ENCODE results near the gene STAT4.

STAT4 gene

DNA sequence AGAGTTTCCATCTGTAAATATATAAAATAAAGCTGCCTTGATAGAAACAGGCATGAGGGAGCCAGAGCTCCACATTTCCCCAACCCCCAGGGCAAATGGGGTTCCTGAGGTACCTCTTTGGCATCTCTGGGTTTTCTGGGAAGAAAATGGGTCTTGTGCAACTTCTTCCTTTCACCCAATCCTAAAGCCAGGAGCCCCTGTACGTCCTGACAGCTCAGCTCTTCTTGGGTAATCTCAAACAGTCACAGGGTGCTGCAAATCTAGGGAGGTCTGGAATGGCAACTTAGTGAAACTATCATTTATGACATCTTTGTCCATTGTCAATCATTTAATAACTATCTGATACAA lies 100.2 kb downstream of the STAT4 start:
- in situ Hi-C loops (cut with HindIII; ENCODE audit: low sequenced_read_pairs) = no loop called here

DNA sequence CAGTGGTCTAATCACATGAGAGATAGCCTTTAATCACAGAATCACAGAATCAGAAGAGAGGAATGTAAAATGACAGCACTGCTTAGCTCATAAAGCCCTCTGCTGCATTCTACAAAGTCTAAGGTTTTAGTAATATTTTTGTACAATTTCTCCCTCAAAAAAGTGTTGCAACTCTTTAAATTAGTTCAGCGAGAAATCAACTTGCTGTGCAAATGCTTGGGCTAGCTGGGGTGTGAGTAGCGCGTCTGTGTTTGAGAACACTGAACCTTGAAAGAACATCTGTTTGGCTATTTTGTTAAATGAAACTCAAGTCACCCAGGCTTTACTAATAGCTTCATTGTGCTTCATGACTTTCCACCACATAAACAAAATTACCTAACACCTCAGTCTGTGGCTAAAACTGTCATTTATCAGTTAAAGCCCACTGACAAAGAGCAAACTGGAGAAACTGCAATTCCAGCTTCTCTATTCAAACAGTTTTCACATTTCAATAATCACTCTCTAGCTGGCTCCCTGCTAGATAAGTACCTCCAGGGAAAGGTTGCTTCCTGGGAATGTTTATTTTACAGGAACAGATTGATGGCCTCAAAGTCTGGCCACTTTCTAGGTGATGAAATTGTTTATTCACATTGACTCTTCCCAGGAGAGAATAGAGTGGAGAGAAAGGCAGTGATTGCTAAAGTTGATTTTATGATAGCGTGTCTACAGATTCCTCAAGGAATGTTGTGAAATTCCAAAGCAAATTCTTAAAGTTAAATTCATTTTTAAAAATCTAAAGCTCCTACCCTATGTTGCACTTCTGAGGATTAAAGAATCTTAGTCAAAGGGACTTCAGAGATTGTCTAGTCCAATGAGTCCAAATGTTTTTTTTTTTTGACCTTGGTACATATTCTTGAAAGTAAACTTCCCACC lies 100.8 kb downstream of the STAT4 start:
- in situ Hi-C loops (cut with HindIII; ENCODE audit: low sequenced_read_pairs) = loop anchor here (5.0 to 25.0 kb wide), 2 partner anchors 53 to 437 kb away; no protein-coding TSS in a partner anchor

DNA sequence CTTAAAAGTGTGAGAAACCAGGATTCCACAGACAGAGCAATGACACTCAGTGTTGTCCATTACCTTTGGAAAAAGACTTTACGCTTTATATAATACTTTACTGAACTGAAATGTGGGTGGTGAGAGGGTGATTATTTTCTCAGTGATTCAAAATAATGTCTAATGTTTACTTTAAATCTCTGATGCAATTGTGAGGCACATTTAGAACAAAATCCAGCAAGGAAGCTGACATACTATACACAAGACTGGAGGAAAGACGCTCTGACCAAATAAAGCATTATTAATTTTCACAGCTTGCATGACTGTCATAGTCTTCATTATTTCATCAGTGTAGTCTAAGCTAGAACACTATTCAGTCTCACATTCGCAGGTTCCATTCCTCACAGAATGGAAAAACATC lies 102.7 kb downstream of the STAT4 start:
- in situ Hi-C loops (cut with HindIII; ENCODE audit: low sequenced_read_pairs) = loop anchor here (5.0 to 25.0 kb wide), 2 partner anchors 51 to 439 kb away; no protein-coding TSS in a partner anchor

DNA sequence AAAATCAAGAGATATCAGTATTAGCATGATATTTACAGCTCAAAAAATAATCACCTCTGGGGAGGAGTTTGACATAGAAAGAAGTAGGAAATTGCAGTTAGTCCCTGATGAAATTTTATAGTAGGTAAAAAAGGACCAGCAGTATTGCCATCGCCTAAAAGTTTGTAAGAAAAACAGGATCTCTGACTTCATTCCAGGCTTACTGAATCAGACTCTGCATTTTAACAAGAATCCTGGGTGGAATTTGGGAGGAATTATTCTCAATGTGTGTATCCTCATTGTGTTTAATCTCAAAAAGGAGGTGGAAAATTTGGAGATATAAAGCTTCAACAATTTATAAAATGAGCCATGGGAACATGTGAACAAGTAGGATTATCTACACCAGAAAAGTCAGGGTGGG lies 105.7 kb downstream of the STAT4 start:
- in situ Hi-C loops (cut with HindIII; ENCODE audit: low sequenced_read_pairs) = loop anchor here (5.0 to 25.0 kb wide), 2 partner anchors 48 to 442 kb away; no protein-coding TSS in a partner anchor

DNA sequence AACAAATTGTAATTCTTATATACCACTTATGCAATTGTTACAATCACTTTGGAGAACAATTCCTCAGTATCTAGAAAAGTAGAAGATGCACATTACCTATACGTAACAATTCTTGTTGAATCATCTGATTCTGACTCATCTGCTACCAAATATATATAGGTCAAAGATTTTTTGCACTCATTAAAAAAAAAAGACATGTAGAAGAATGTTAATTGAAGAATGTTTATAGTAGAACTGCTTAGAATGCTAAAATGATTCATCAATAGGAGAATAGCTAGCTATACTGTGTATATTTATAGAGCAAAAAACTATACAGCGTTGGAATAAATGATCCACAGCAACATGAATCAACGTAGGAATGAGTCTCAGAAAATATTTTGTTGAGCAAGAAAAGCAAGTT lies 107.4 kb downstream of the STAT4 start:
- in situ Hi-C loops (cut with HindIII; ENCODE audit: low sequenced_read_pairs) = loop anchor here (25.0 kb wide), 1 partner anchor 444 kb away; no protein-coding TSS in a partner anchor

DNA sequence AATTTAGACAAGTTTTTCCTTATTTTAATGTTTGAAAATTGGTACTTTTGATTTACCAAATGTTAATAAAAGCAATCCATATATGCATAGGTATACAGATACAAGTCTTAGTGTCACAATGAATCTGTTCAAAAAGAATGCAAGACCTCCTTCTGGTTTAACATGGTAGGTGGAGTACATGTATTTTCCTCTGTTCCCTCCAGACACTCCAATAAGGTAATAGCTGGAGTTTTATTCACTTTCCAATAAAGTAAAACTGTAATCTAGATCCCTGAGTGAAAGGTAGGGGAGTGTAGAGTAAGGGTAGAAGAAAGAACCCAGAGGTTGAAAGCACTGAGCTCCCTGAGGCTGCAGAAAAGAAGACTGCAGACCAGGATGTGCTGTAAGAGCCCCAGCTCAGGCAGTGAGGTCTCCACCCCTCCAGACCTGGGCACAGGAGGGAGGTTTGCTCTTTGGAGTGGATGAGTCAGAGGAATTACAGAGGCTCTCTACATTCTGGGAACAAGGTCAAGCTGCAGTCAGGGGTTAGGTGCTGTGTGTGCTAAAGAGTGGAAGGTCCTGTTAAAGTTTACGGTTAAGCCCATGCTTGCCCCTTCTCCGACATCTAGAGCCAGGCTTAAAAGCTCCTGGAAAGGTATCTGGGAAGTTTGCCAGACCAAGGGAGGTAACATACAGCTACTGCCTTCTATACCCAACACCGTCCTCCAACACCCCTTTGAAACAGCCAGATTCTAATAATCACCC lies 109.2 kb downstream of the STAT4 start:
- in situ Hi-C loops (cut with HindIII; ENCODE audit: low sequenced_read_pairs) = loop anchor here (25.0 kb wide), 1 partner anchor 446 kb away; no protein-coding TSS in a partner anchor

DNA sequence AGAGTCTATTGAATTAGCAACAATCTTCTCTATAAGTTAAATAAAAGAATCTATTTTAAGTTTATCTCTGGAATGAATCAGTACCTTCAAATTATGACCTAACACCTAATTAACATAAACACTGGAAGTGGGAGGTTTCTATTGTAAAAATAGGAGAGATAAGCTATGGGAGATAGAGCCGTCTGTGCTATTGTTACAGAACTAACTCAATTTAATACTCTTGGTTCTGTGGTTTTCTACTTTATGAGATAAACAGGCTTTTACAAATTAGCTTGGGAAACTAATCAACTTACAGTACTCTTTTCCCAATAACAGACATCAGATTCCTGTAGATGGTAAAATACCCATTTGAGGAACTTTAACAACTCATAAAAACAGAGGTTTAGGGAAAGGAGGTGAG lies 111.2 kb downstream of the STAT4 start:
- in situ Hi-C loops (cut with HindIII; ENCODE audit: low sequenced_read_pairs) = loop anchor here (25.0 kb wide), 1 partner anchor 448 kb away; no protein-coding TSS in a partner anchor

DNA sequence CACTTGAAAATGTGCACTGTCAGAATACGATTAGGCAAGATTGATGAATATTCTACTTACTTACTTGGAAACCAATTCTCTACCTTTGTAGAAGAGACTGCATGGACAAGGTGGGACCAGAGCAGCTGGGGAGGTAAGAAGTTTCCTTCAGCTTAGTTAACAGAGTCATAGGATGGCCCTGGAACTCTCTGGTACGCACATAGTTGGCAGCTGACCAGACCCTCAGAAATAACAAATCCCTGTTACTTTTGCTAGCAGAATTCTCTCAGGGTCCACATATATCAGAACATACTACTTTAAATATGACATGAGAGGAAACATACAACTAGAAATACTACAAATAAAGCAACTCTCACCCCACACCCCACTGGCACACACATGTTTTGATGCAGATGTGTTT lies 112.1 kb downstream of the STAT4 start:
- in situ Hi-C loops (cut with HindIII; ENCODE audit: low sequenced_read_pairs) = loop anchor here (25.0 kb wide), 1 partner anchor 449 kb away; no protein-coding TSS in a partner anchor

DNA sequence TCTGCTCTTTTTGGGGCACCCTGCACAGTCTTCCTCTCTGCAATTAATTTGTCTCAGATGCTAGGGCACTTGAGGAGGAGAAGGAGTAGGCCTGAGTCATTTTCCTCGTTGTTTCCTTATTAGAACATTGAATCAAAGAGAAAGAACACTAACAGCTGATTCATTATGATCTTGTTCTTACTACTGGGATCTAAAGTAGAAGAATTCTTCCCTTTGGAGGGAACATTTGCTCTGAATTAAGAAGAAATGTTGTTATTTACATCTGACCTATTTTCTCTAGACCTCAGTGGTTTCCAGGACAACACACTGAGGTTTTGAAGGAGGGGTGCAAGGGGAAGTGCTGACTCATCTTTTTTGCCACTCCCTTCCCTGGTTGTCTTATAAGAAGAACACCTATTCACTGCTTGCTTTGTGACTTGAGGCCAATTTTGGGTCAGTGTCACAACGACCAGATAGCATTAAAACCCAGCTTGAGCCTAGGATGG lies 112.5 kb downstream of the STAT4 start:
- in situ Hi-C loops (cut with HindIII; ENCODE audit: low sequenced_read_pairs) = loop anchor here (25.0 kb wide), 1 partner anchor 449 kb away; no protein-coding TSS in a partner anchor

DNA sequence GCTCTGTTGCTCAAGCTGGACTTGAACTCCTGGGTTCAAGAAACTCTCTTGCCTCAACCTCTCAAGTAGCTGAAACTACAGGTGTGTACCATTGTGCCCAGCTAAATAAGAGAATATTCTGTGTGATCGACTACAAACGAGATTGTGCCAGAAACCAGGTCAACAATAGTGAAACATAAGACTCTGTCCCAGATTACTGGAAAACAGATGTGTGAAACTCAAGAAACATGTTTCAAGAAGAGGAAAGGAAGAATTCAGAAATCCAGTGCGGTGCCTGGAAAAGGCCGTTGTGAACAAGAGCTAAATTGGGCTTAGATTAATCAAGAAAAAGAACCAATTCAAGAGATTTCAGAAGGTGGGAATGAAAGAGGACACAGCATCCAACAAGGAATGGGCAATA lies 113.4 kb downstream of the STAT4 start:
- in situ Hi-C loops (cut with HindIII; ENCODE audit: low sequenced_read_pairs) = loop anchor here (25.0 kb wide), 1 partner anchor 450 kb away; no protein-coding TSS in a partner anchor

DNA sequence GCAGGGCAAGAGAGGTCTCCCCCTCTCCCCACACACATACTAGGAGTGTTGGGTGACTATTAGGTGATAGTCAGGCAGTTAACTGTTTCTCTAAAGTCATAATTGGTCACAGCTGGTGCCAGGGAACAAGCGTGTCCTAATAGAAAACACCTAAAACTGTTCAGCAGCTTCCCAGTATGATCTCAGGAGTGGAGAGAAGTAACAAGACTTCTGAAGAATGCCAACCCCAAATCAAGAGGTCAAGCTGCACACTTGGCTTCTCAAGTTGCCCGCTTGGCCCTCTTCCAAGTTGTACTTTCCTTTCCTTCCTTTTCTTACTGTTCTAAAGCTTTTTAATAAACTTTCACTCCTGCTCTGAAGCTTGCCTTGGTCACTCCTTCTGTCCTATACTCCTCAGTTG lies 114.4 kb downstream of the STAT4 start:
- in situ Hi-C loops (cut with HindIII; ENCODE audit: low sequenced_read_pairs) = loop anchor here (25.0 kb wide), 1 partner anchor 451 kb away; no protein-coding TSS in a partner anchor

DNA sequence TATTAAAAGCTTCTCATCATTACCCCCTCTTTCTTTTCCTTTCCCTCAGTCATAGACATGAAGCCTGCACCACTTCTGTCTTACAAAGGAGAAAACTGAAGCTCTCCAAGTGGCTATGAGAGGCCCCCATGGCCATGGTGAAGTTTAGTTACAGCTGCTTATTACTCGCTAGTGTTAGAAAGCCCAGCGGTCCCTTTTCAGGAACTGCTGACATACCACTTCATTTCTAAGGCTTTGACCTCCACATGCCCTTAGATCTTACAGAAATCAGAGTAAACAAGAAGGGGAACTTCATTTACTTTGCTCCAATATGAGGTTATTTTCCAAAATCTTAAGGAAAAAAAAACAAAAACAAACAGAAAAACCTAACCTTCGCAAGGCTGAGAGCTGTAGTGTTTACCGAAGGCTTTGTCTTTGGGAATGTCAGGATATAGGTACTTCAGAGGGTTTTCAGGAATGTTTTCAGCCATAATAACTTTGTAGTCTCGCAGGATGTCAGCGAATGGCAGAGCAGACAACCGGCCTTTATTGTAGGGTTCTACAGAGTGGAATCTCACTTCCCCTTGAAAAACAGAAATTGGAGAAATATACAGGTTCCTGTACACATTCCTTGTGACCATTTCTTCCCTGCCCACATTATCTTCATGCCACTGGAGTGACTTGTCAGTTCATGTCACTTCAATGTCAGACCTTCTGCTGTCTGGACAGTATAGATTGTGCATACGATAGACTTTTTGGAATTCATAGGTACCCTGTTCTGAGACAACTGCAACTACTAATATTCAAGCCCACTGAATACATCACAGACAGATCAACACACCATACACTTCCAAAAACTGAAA lies 118.0 kb downstream of the STAT4 start:
- in situ Hi-C loops (cut with HindIII; ENCODE audit: low sequenced_read_pairs) = loop anchor here (25.0 kb wide), 1 partner anchor 454 kb away; no protein-coding TSS in a partner anchor

DNA sequence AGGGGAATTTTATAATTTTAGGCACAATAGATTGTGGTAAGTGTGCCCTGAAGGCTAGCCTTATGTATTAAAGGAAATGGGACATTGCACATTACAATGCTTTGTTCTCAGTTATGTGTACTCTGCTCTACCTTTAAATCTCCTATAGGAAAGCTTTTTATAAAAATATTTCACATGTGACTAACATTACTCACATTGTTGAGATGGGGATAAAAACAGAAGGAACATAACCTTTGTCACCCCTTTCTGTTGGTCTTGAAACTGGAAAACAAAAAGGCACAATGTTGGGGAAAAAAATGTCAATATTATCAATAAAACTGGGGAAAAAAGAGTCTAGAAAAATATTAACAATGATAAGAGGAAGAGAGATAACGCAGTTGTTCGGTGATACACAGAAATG lies 119.5 kb downstream of the STAT4 start:
- in situ Hi-C loops (cut with HindIII; ENCODE audit: low sequenced_read_pairs) = loop anchor here (25.0 kb wide), 1 partner anchor 456 kb away; no protein-coding TSS in a partner anchor

DNA sequence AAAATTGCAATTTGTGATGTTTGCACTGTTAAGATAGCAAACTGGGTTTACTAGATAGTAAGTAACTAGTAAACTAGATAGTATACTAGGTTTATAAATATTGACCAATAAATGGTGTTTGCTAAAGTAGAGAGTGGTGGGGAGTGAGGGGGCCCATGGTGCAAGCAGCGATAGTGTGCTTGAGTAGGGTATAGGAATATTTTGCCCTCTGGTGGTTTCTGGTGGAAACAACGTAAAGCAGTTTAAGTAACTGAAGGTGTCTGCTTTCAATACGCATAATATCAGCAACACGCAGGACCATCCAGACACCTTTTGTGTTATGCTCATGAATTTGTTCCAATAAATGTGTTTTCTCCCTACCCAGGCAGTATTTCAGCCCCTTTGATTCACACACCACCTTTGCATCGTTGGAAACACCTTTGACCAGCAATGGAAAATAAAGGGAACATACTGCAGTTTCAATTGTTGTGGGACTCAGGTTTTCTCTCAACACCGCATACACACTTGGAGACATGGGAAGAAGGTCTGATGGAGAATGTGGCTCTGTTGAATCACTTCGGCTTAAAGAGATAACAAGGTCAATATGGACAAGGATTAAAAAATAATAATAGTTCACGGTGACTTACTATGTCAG lies 120.2 kb downstream of the STAT4 start:
- in situ Hi-C loops (cut with HindIII; ENCODE audit: low sequenced_read_pairs) = loop anchor here (25.0 kb wide), 1 partner anchor 457 kb away; no protein-coding TSS in a partner anchor

DNA sequence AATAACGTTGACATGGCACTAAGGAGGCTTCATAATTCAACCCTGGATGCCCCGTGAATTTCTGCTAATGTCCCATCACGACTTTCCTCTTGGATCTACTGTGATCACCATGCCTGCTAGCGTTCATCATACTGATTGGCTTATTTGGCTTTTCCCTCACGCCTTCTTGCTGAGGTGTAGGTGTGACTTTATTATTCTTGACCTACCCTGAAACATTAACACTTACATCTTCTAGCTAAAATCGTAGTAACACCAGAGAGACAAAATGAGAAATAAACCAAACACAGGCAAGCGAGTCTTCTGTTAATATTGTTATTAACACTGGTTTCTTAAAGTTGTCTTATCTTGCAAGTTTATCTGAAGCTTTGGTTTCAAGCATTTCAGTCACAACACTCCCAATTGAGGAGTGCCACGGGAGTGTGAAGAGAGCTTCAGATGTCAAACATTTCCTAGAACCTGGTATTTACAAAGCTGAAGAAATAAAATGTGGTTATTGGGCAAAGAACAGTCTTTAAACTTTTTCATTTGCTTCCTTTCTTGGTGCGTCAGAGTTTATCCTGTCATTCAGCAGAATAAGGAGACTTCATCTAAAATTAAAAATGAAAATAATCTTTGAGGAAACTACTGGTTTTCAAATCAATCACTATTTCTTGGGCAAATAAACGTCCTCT lies 121.4 kb downstream of the STAT4 start:
- in situ Hi-C loops (cut with HindIII; ENCODE audit: low sequenced_read_pairs) = loop anchor here (25.0 kb wide), 1 partner anchor 458 kb away; no protein-coding TSS in a partner anchor

DNA sequence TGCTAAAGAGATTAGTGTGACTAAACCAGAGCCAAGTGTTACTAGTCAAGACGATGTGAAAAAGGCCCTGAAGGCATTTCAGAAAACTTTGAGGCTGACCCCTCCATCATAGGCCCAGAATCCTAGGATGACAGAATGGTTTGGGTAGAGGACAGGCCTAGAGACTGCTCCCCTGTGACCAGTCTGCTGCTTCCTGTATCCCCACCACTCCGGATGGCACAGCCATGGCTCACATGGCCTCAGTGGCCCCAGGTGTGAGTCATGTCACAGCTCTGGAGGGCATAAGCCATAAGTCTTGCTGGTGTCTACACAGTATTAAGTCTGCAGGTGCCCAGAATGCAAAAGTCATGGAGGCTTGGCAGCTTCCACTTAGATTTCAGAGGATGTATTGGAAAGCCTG lies 124.4 kb downstream of the STAT4 start:
- in situ Hi-C loops (cut with HindIII; ENCODE audit: low sequenced_read_pairs) = loop anchor here (25.0 kb wide), 1 partner anchor 461 kb away; no protein-coding TSS in a partner anchor

DNA sequence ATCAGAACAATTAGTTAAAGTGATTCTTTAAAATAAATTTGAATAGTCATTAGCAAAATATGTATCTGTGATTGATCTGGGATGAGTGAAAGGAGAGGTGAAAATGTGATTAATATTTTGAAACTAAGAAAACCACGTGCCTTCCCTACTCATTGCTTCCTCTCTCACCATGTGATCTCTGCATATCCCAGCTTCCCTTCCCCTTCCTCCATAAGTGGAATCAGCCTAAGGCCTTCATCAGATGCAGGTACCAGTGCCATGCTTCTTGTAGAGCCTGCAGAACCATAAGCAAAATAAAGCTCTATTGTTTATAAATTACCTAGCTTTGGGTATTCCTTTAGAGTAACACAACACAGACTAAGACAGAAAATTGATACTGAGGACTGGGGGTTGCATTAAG lies 125.7 kb downstream of the STAT4 start:
- in situ Hi-C loops (cut with HindIII; ENCODE audit: low sequenced_read_pairs) = loop anchor here (25.0 kb wide), 1 partner anchor 462 kb away; no protein-coding TSS in a partner anchor

DNA sequence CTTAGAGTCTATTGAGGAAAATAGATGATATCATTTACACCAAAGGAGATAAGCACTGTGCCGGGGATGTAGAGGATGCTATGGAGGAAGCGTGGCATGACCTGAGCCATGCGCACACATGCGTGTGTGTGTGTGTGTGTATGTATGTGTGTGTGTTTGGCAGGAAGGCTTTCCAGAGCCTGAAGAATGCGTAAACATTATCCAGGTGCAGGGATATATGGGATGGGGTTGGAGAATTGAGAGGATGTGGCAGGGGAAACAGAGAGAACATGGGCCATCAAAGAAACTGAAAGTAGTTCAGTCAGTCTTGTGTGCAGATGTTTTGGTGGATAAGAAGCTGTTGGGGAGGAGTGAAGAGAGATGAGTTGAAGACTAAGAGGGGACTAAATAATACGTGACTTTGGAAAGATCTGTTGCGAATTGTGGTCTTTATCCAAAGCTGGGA lies 127.5 kb downstream of the STAT4 start:
- in situ Hi-C loops (cut with HindIII; ENCODE audit: low sequenced_read_pairs) = no loop called here

Measured in endothelial cell of hepatic sinusoid (primary cell).